K562 (cell line): ENCODE data around the gene PPM1N. TPM values are rescaled to one million over a fixed set of nuclear protein-coding genes. Genes with fewer than 3 reads are reported as not detected.

Source experiments
- BCOR ChIP-seq: fragments of 450-650 bp; IDR thresholded peaks from 2 replicates; pipeline ENCODE4 v1.6.1; 2016
- C11orf30 ChIP-seq: fragments of 450-650 bp; IDR thresholded peaks from 2 replicates; pipeline ENCODE4 v1.6.1; 2016; ENCODE audit warnings: low read depth, mild to moderate bottlenecking
- CTCF ChIP-seq, 3 experiments: IDR thresholded peaks in 2 of 3; conservative IDR thresholded peaks in 1 of 3; 2 replicates each; pipeline ENCODE4 v1.5.1; 2011 to 2012; ENCODE audit warnings: low read length in 3 of 3, mild to moderate bottlenecking in 3 of 3, control low read depth in 2 of 3, improper control_type of control experiment in 1 of 3, inconsistent platforms in 1 of 3, low read depth in 1 of 3, mixed read lengths in 1 of 3, moderate library complexity in 1 of 3; ENCODE audit not compliant: insufficient read depth in 2 of 3
- FOXK2 ChIP-seq, 2 experiments: fragments of 450-650 bp; IDR thresholded peaks in 1 of 2; conservative IDR thresholded peaks in 1 of 2; 2 replicates each; pipeline ENCODE4 v1.6.1; 2016; ENCODE audit warnings: low read depth in 2 of 2, mild to moderate bottlenecking in 1 of 2
- GTF2B ChIP-seq: IDR thresholded peaks from 2 replicates; pipeline ENCODE4 v1.6.1; 2011; ENCODE audit not compliant: insufficient read length; ENCODE audit errors: extremely low read depth
- NELFE ChIP-seq: IDR thresholded peaks from 2 replicates; pipeline ENCODE4 v1.6.1; 2011; ENCODE audit warnings: mild to moderate bottlenecking; ENCODE audit not compliant: insufficient read depth, insufficient read length
- NEUROD1 ChIP-seq: fragments of 150-350 bp; IDR thresholded peaks from 2 replicates; pipeline ENCODE4 v1.6.1; 2014; ENCODE audit warnings: borderline replicate concordance, low read length, low read depth; ENCODE audit not compliant: partially characterized antibody
- NFE2L1 ChIP-seq: fragments of 450-650 bp; IDR thresholded peaks from 2 replicates; pipeline ENCODE4 v1.6.1; 2016; ENCODE audit warnings: missing genetic modification characterization, low read depth, mild to moderate bottlenecking, missing compliant biosample characterization, moderate library complexity, borderline replicate concordance
- NR4A1 ChIP-seq, 2 experiments: fragments of 250-450 bp in 1 of 2; fragments of 450-650 bp in 1 of 2; sonication (Bioruptor Pico) in 1 of 2; IDR thresholded peaks; 2 replicates each; pipeline versions ENCODE4 v1.4.0 to v1.6.1; 2016 to 2020; ENCODE audit warnings: mild to moderate bottlenecking in 2 of 2, missing compliant biosample characterization in 1 of 2, missing genetic modification characterization in 1 of 2, moderate library complexity in 1 of 2
- NUFIP1 ChIP-seq: fragments of 450-650 bp; IDR thresholded peaks from 2 replicates; pipeline ENCODE4 v1.6.1; 2018; ENCODE audit not compliant: partially characterized antibody
- SMARCA5 ChIP-seq: fragments of 450-650 bp; IDR thresholded peaks from 2 replicates; pipeline ENCODE4 v1.6.1; 2016
- SNRNP70 ChIP-seq: fragments of 200-400 bp; formaldehyde crosslinking; optimal IDR thresholded peaks from 2 replicates; pipeline ENCODE3; 2017; ENCODE audit warnings: low read depth, low read length
- ZBTB12 ChIP-seq: fragments of 250-450 bp; sonication (Bioruptor Pico); IDR thresholded peaks from 2 replicates; pipeline ENCODE4 v1.4.0; 2020
- ZBTB8A ChIP-seq: fragments of 450-650 bp; IDR thresholded peaks from 2 replicates; pipeline ENCODE4 v1.6.1; 2018; ENCODE audit warnings: mild to moderate bottlenecking, moderate library complexity; ENCODE audit not compliant: partially characterized antibody
- ZFP36 ChIP-seq: fragments of 150-350 bp; IDR thresholded peaks from 2 replicates; pipeline ENCODE4 v1.6.1; 2018; ENCODE audit warnings: low read length, low read depth; ENCODE audit not compliant: partially characterized antibody
- ZNF212 ChIP-seq: fragments of 450-650 bp; formaldehyde crosslinking; IDR thresholded peaks from 2 replicates; pipeline ENCODE4 v1.4.0; 2020; ENCODE audit warnings: mild to moderate bottlenecking
- ZNF407 ChIP-seq: fragments of 450-650 bp; IDR thresholded peaks from 2 replicates; pipeline ENCODE4 v1.6.1; 2016; ENCODE audit warnings: low read depth
- polyA plus RNA-seq, 8 experiments: library from polyadenylated mRNA; depleted of rRNA in 4 of 8; stranded (reverse) in 5 of 8; unstranded in 3 of 8; fragments of >200 nt; fragmentation: Nextera tagmentation in 2 of 8; fragmentation: Illumina TruSeq in 1 of 8; extraction: Ambion mirVana in 2 of 8; extraction: Trizol in 1 of 8; gene quantifications; 2 replicates each; pipeline versions ENCODE4 v1.2.1 to v1.2.3, GENCODE V29; 2011 to 2014; ENCODE audit warnings: inconsistent platforms in 1 of 8, missing spikeins in 1 of 8
- total RNA-seq, 7 experiments: library from RNA; depleted of rRNA in 6 of 7; stranded (reverse); fragments of >200 nt in 6 of 7; fragmentation: Illumina TruSeq in 2 of 7; extraction: Trizol in 2 of 7; gene quantifications; 2 replicates each; pipeline versions ENCODE4 v1.2.1 to v1.2.3, GENCODE V29; 2011 to 2021; ENCODE audit warnings: low replicate concordance in 1 of 7

Gene PPM1N
- total and polyA plus RNA-seq, 9 of the 15 experiments (the other 6 are each of a cell fraction or from before 2014, with no cell fraction given), result 4.5 to 15.6 (median 8.7) TPM

GRCh38 chr19:45467115-45467455 lies 31.2 kb upstream of the PPM1N start (continued):
- TF ChIP-seq ZFP36 (peak; percentile 23), NELFE (no peak), BCOR (peak; percentile 97), FOXK2 (conservative IDR thresholded peaks at IDR 0.05 in 1 of 2, IDR thresholded peaks at IDR 0.05 in 1 of 2; ENCODE audit: low read depth in 2 of 2) (no peak), SMARCA5 (0 out of 2 replicates have a peak, but pooled peaks have one; percentile 22), ZNF407 (no peak), GTF2B (no peak), ZBTB8A (no peak), CTCF (IDR thresholded peaks at IDR 0.05 in 2 of 3, conservative IDR thresholded peaks at IDR 0.05 in 1 of 3; ENCODE audit: insufficient read depth in 2 of 3, low read depth in 1 of 3, low read length in 3 of 3) (peak in 1 of 3 experiments; percentile 25; a peak in 1 of 6 replicates), NR4A1 (CRISPR knock-in tag; IDR thresholded peaks at IDR 0.05) (no peak), NR4A1 (tag; IDR thresholded peaks at IDR 0.05) (no peak), NUFIP1 (no peak), NEUROD1 (no peak), SNRNP70 (no peak), C11orf30 (no peak), ZBTB12 (no peak), NFE2L1 (tag) (no peak), ZNF212 (no peak)
